ENCODE measurements around the gene DHRS11. TPM values are rescaled to one million over a fixed set of nuclear protein-coding genes. Genes with fewer than 3 reads are reported as not detected.

DHRS11 gene
- total and polyA plus RNA-seq, 2 of the 4 experiments (the other 2 are of a cell fraction), result 7.0 to 14.5 TPM

DNA sequence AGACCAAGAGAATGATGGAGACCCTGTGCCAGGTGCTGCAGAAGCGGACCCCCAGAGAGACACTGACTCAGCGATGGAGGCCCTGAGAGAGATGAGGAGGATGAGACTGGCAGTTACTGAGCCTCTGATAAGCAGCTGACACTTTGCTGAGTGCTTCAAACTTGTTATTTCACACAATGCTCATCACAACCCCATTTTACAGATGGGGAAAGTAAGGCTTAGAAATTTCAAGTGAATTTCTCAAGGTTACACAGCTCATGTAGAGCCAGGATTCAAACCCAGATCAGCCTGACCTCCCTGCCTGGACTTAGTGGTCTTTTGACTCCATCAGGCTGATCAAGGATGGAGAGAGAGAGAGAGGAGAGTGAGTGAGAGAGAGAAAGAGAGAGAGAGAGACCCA is 36.9 kb downstream of the DHRS11 start:
- H3K14ac ChIP-seq (replicated peaks; ENCODE audit: low read depth, low read length), result no peak overlapping the region
- no peaks in the 10 kb centered on the region for H3K36me3 ChIP-seq (ENCODE audit: control insufficient read depth, insufficient read depth, low read length)
- WGBS, 2 experiments (ENCODE audit: extremely low coverage in 2 of 2, insufficient read length in 1 of 2), result no CpG with 5 or more reads among the region's 2 CpGs
- H3K23ac ChIP-seq (ENCODE audit: low read depth, low read length), result no peak overlapping the region
- no peaks in the 10 kb centered on the region for H3K9me1 ChIP-seq (ENCODE audit: insufficient read depth, low read length)
- no peak overlapping the region for H3K27ac ChIP-seq (ENCODE audit: insufficient read depth, low read length)
- DNase-seq (no peak), ATAC-seq (ENCODE audit: low read depth) (no peak)
- no peak overlapping the region for H3K56ac ChIP-seq (ENCODE audit: extremely low read depth, insufficient read depth, low read length)
- POLR2A ChIA-PET (ENCODE audit: unreplicated experiment), result no interaction called here
- H3K4me2 ChIP-seq (ENCODE audit: low read depth, low read length), result no peak overlapping the region
- no peaks in the 10 kb centered on the region; the same call in 1 of the 2 replicates for H3K4me1 ChIP-seq (ENCODE audit: control insufficient read depth, insufficient read depth, low read length)
- H4K8ac ChIP-seq (ENCODE audit: low read depth in 2 of 2, low read length in 2 of 2), result no peak overlapping the region
- no peak overlapping the region for H2BK20ac ChIP-seq (ENCODE audit: low read depth, low read length)
- H3K9me3 ChIP-seq (ENCODE audit: control insufficient read depth, insufficient read depth, low read length), result no peaks in the 10 kb centered on the region
- H2BK5ac ChIP-seq (ENCODE audit: low read depth, low read length, poor library complexity, severe bottlenecking), result no peak overlapping the region
- H3K4me3 ChIP-seq (ENCODE audit: insufficient read depth, low read depth, low read length), result no peak overlapping the region
- CTCF ChIA-PET, result interaction anchor here (0.6 to 2.2 kb wide), 5 partner anchors 8 to 612 kb away, joined by 3 to 9 read pairs (median 3); no protein-coding TSS in a partner anchor
- H4K91ac ChIP-seq (ENCODE audit: insufficient read depth, low read depth, low read length), result no peak overlapping the region
- H4K20me1 ChIP-seq (ENCODE audit: insufficient read depth, low read length), result no peaks in the 10 kb centered on the region; the same call in 1 of the 2 replicates
- dilution Hi-C loops (cut with HindIII; ENCODE audit: low sequenced_read_pairs, unreplicated experiment) (loop anchor here (25.0 kb wide), 1 partner anchor 434 kb away; no protein-coding TSS in a partner anchor), in situ Hi-C loops (cut with MboI; ENCODE audit: low sequenced_read_pairs) (no loop called here), intact Hi-C loops (cut with micrococcal nuclease) (loop anchor here (2.0 kb wide), 1 partner anchor 744 kb away; no protein-coding TSS in a partner anchor)
- H3K27me3 ChIP-seq (ENCODE audit: control insufficient read depth, insufficient read depth, low read length), result peaks cover 38% of the 10 kb centered on the region
- no peak overlapping the region for H3K18ac ChIP-seq (ENCODE audit: low read depth, low read length)
- no peak overlapping the region for H2BK15ac ChIP-seq (ENCODE audit: low read depth, low read length)
- TF ChIP-seq MAFK (IDR thresholded peaks at IDR 0.05; ENCODE audit: low read depth, low read length) (no peak), CEBPB (IDR thresholded peaks at IDR 0.05; ENCODE audit: low read depth, low read length) (no peak), SMC3 (IDR thresholded peaks at IDR 0.05; ENCODE audit: low read depth, low read length) (no peak), RFX5 (IDR thresholded peaks at IDR 0.05; ENCODE audit: low read depth, low read length) (no peak)
- TF ChIP-seq, protein P1, sequence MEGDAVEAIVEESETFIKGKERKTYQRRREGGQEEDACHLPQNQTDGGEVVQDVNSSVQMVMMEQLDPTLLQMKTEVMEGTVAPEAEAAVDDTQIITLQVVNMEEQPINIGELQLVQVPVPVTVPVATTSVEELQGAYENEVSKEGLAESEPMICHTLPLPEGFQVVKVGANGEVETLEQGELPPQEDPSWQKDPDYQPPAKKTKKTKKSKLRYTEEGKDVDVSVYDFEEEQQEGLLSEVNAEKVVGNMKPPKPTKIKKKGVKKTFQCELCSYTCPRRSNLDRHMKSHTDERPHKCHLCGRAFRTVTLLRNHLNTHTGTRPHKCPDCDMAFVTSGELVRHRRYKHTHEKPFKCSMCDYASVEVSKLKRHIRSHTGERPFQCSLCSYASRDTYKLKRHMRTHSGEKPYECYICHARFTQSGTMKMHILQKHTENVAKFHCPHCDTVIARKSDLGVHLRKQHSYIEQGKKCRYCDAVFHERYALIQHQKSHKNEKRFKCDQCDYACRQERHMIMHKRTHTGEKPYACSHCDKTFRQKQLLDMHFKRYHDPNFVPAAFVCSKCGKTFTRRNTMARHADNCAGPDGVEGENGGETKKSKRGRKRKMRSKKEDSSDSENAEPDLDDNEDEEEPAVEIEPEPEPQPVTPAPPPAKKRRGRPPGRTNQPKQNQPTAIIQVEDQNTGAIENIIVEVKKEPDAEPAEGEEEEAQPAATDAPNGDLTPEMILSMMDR (conservative IDR thresholded peaks at IDR 0.05; ENCODE audit: low read depth, low read length), result no peak
- peak overlapping the region; percentile 45 for H2AK9ac ChIP-seq (replicated peaks; ENCODE audit: low read depth, low read length, poor library complexity)
- no peak overlapping the region for H4K5ac ChIP-seq (ENCODE audit: low read depth, low read length)
- BruUV-seq (replicated peaks), result no TSS peak
- H2BK120ac ChIP-seq (ENCODE audit: low read depth, low read length), result no peak overlapping the region
- no peak overlapping the region for H2AK5ac ChIP-seq (ENCODE audit: low read depth, low read length)
- H2AFZ ChIP-seq (replicated peaks; ENCODE audit: low read length, poor library complexity), result no peak overlapping the region
- H3K79me1 ChIP-seq (ENCODE audit: low read depth in 1 of 2, low read length in 2 of 2), result no peaks in the 10 kb centered on the region
- no peak overlapping the region for H3K9ac ChIP-seq (ENCODE audit: low read depth, low read length)
- no peak overlapping the region for H3K4ac ChIP-seq (ENCODE audit: low read depth, low read length)
